HT-29 (cell line): ENCODE data around the gene TMEM8B. TPM values are rescaled to one million over a fixed set of nuclear protein-coding genes. Genes with fewer than 3 reads are reported as not detected.
A peak's percentile ranks its signal among the peaks of the same experiment; 100 is the strongest.
"Not testable (repeated sequence)": the region's sequence is repeated elsewhere in the genome, so short reads cannot be mapped to it uniquely, and the experiment has no call there.

Experiments
- DNase-seq: peaks from one replicate; pipeline ENCODE4 v3.0.0-alpha.2; 2015; ENCODE audit warnings: low spot score
- total RNA-seq: library from RNA; depleted of rRNA; stranded (reverse); fragments of >200 nt; shearing (Covaris generic); gene quantifications from 2 replicates; pipeline ENCODE4 v1.2.3, GENCODE V29; 2014

The TMEM8B gene
- total RNA-seq, 1 experiment from 2014 or later: 4.5 TPM

DNA sequence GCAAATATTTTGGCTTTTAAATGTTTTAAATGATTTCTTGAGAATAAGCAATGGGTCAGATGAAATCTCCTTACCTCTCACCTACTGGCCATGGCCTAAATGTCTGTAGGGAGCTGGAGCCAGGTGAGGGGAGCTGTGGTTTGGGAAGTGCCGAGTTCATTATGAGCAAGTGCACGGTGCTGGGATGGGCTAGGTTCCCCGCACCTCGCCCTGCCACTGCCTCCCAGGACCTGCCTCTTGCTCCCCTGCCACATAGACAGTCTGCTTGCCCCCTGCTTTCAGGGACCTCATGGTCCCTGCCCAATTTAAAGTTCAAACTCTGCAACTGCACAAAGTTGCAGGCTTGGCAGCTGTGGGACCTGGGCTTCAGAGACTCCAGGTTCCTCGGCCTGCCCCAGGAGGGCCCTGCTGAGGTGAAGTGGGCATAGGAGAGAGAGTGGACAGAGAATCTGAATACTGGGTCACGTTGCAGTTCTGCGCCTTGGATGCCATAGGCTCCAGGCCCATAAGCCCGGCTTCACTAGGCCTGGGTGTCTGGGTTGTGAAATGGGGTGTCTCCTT lies 35.7 kb downstream of the TMEM8B start:
- no peak for DNase-seq

DNA sequence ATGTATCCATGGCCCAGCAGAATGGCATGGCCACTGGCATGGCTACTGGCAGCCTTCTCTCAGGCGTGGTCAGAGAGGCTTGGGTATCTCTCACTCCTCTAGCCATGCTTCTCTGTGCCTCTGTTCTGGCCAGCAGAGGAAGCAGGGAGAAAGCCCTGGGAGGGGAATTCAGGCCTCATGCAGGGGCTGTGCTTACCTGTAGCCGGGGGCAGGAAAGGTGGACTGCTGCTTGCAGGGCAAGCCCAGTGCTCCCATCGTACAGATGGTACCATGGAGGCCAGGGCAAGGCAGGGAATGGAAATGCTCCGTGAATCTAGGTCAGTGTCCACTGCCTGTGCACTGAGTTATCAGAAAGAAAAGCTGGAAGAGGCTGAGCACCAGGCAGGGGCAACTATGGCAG lies 38.5 kb downstream of the TMEM8B start:
- no peak for DNase-seq

DNA sequence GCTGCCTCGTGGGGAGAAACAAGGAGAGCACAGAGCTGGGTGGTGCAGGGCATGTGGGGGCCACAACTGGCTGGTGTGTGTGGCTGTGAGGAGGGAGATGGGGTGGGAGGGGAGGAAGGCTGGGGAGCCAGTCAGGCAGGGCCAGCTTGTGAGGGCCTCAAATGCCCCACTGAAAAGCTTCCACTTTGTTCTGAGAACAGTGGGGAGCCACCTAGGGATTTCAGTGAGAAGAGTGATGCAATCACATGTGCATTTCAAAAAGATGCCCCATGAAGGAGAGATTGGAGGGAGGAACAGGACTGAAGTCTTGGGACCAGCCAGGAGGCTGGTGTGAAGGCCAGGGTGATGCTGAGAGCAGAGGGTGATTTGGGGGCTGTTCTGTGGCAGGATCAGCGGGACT lies 39.9 kb downstream of the TMEM8B start:
- no peak for DNase-seq

DNA sequence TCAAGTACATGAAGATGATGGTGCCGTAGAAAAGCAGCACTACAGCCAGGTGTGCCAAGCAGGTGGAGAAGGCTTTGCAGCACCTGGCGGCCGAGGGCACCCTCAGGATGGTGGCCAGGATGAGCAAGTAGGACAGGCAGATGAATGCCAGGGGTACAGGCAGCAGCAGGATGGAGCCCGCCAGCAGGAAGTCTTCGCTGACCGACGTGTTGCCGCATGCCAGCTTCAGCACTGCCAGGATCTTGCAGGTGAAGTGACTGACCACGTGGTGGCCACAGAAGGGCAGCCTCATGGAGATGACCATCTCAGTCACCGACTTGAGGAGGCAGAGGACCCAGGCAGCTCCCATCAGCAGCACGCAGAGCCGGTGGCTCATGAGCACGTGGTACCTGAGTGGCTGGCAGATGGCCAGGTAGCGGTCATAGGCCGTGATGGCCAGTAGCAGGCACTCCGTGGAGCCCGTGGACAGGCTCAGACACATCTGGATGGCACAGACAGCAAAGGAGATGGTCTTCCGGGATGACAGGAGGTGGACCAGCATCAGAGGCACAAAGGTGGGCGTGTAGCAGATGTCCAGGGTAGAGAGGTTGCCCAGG lies 40.7 kb downstream of the TMEM8B start:
- DNase-seq: no peak

DNA sequence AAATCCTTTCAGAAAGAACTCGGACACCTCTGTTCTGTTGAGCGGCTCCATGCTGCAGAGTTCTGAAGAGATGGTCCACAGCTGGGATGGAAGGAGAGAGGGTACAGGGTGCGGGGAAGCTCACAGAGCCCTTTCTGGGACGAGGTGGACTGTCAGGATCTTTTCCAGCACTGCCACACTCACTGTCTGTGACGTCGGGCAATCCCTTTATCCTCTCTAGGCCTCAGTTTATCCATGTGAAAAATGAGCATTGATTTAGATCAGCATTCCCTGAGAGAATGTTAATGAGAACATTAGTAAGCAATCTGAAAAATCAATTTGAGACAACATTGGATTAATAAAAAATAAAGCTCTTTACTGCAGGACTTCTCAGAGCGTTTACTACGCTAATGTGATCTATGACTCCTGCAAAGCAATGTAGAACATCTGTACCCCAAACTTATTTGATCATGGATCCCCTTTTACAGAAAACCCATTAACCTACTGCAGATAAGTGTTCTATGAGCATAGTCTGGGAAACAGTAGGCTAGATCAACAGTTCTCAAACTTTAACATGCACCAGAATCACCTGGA lies 41.4 kb downstream of the TMEM8B start, which contains the start of gene OR13J1:
TSS of gene OR13J1 (minus strand) at position 51 of the 573 bp plus-strand sequence. CDS start at position 51, 0 bp downstream.
- DNase-seq: no peak

DNA sequence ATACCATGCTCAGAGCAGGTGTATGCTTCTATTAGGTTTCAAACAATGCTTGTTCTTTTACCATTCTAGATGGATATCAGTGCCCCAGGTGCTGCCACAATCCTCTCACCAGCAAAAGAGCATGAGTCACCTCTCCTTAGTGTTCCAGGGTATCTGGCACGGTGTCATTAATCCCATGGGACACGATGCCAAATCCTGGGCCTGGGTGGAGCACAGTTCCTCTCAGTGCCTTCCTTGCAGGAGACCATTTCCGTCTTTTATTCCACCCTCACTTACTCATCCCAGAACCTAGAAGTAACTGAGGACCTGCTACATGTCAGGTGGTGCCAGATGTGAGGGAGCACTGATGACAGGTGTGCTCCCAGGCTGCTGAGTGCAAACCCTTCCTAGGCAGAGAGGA lies 42.5 kb downstream of the TMEM8B start:
- DNase-seq: peak; percentile 87

DNA sequence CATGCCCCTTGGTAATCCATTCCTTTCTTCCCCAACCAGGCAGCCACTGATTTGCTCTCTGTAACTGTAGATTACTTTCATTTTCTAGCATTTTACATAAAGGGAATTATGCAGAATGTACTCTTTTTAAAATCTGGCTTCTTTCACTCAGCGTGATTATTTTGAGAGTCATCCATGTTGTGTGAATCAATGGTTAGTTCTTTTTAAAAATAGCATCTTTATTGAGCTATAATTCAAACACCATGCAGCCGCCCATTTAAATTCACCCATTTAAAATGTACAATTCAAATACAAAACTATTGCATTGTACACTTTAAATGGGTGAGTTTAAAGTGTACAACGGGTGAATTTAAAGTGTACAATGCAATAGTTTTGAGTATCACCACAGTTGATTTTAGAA lies 43.5 kb downstream of the TMEM8B start:
- DNase-seq: no peak

DNA sequence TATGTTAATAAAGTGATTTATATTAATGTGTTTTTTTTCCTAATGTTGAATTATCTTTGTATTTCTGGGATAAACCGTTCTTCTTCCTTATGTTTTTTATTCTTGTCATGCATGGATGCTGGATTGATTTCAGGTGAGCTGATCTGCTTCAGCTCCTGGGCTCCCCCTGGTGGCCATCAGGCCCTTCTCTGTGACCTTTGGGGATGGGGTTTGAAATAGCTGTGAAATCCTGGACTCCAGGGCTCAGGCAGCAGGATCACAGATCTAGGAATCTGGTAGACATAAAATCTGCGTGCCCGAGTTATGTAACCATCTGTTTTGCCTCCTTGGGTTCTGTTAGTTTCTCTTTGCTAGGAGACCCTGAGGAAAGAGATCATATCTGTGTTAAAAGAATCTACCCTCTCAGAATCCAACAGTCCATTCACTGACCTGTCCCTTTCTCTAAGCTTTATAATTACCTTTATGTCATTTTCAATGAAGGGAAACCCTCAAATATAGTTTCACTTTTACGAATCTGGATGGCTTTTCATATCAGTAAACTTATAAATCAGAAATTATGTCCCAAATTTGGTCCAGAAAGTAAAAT lies 53.3 kb downstream of the TMEM8B start:
- DNase-seq: peak; percentile 85

DNA sequence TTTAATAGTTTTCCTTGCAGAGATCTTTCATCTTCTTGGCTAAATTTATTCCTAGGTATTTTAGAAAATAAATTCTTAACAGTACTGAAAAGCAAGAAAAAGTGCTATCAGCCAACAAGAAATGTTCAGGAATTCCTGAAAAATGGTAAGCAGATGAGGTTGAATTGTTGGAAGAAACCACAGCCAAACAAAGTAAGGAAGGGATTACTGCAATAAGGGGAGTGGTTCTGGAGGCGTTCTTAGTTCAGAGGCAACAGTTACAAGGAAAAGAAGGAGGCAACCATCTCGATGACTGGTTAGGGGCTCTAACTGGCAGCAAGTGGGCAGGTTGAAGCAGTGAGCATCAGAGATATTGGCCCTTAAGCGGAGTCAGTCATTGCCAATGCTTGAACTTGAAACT lies 54.0 kb downstream of the TMEM8B start:
- DNase-seq: no peak

DNA sequence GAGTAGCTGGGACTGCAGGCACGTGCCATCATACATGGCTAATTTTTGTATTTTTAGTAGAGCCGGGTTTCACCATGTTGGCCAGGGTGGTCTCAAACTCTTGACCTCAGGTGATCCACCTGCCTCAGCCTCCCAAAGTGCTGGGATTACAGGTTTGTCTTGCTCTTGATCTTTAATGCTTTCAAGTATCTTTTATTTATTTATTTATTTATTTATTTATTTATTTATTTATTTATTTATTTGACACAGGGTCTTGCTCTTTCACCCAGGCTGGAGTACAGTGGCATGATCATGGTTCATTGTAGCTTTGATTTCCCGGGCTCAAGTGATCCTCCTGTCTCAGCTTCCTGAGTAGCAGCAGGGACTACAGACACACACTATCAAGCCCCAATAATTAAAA lies 55.9 kb downstream of the TMEM8B start:
- DNase-seq: not testable (repeated sequence)

DNA sequence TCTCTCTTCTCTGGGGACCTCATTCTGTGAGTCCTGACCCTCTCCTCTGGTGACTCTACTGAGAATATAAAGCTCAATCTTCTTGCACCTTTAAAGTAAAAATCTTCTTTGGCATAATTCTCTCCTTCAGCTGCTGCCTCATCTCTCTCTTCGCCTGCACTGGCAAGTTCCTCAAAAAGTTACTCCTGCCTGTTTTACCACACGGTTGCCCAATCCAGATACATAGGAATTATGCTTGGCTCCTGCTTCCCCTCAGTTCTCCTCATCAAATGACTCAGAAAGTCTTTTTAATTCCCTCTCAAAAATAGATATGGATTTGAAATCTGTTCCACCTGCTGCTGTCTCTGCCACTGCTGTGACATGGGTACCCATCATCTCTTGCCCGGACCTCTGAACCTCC lies 62.6 kb downstream of the TMEM8B start:
- no peak for DNase-seq

DNA sequence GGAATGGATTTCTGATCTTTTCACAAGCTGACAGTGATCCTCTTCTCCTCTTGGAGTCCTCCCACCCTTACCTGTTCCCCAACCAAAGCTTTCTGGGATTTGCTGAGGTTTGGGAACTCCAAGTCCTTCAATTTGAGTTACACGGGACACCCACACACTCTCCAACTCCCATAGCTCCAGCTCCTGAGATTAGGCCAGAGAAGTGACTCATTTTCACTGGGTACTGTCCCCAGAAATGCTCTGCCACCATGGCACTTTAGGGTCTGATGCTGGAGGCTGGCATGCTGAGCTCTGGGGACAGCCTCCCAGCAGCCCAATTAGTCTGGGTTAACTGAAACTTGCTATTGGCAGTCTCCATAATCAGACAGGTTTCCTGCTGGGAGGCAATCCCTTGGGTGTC lies 63.0 kb downstream of the TMEM8B start:
- no peak for DNase-seq

DNA sequence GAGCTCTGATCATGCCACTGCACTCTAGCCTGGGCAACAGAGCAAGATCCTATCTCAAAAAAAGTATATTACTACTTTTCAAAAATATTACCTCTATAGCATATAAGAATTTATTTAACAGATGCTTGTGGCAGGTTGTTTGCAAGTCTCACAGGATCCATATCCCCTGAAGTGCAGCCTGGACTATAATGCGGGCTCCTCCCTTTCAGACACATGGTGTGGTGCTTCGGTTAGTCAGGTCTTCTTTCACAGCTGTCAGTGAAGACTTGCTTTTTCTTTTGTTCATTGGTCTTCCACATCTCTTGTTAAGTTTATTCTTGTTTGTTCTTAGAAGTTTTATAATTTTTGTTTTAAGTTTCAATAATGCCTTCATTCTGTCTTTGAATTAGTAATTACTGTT lies 67.5 kb downstream of the TMEM8B start:
- no peak for DNase-seq

DNA sequence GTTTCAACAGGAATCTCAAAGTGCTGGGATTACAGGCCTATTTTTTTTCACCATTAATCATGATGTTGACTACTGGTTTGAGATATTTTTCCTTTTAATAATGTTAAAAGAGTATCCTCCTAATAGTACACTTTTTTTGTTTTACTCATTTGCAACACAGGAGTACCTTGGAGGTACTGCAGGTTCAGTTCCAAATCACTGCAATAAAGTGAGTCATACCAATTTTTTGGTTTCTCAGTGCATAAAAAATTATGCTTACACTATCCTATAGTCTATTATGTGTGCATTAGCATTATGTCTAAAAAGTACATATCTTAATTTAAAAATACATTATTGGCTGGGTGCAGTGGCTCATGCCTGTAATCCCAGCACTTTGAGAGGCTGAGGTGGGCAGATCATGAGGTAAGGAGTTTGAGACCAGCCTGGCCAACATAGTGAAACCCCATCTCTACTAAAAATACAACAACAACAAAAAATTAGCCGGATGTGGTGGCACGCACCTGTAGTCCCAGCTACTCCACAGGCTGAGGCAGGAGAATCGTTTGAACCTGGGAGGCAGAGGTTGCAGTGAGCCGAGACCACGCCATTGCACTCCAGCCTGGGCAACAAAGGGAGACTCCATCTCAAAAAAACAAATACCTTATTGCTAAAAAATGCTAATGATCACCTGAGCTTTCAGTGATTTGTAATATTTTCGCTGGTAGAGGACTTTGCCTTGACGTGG lies 68.5 kb downstream of the TMEM8B start:
- DNase-seq: not testable (repeated sequence)

DNA sequence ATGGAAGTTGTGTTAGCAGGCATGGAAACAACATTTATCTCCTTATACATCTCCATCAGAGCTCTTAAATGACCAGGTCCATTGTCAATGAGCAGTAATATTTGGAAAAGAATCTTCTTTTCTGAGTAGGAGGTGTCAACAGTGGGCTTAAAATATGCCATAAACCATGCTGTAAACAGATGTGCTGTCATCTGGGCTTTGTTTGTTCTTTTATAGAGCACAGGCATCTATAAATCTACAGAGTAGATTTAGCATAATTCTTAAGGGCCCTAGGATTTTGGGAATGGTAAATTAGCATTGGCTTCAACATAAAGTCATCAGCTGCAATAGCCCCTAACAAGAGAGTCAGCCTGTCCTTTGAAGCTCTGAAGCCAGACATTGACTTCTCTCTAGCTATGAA lies 69.3 kb downstream of the TMEM8B start:
- DNase-seq: no peak

DNA sequence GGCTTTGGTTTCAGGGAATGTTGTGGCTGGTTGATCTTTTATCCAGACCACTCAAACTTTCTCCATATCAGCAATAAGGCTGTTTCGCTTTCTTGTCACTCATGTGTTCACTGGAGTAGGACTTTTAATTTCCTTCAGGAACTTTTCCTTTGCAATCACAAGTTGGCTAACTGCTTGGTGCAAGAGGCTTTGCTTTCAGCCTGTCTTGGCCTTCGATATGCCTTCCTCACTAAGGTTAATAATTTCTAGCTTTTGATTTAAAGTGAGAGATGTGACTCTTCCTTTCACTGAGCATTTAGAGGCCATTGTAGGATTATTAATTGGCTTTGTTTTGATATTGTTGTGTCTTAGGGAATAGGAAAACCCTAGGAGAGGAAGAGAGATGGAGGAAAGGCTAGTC lies 70.0 kb downstream of the TMEM8B start:
- no peak for DNase-seq

DNA sequence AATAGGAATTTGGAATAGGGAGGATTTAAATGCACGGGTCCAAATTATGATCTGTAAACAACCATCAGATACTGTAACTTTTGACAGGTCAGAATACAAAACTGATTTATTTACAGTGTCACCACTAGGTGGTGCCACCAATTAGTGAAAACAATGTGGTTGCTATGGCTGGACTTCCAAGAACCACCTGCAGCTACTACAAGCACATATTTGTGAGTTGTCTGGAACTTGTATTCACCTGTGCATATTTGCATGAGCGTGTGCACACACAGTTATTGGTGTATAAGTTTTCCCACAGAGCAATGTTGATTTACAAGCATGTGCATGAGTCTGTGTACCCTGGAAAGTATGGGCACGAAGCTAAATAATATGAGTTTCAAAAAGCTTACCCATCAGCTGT lies 74.0 kb downstream of the TMEM8B start:
- DNase-seq: peak; percentile 89

DNA sequence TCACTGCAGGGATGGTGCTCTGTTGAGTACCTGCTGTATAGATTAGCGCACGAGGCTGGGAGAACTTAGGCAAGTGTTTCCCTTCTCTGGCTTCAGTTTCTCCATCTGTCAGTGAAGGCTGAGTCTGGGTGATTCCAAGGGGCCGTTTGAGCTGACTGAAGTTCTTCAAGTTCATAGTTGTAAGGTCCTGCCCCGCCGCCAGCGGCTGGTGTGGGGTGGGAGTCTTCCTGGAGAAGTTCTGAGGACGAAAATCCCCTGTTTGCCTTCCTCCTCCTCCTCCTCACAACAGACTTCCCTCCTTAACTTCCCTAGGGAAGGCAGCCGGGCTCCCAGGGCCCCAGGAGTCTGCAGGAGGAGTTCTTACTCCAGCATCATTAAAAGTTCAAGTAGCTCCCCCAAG lies 75.3 kb downstream of the TMEM8B start:
- no peak for DNase-seq

DNA sequence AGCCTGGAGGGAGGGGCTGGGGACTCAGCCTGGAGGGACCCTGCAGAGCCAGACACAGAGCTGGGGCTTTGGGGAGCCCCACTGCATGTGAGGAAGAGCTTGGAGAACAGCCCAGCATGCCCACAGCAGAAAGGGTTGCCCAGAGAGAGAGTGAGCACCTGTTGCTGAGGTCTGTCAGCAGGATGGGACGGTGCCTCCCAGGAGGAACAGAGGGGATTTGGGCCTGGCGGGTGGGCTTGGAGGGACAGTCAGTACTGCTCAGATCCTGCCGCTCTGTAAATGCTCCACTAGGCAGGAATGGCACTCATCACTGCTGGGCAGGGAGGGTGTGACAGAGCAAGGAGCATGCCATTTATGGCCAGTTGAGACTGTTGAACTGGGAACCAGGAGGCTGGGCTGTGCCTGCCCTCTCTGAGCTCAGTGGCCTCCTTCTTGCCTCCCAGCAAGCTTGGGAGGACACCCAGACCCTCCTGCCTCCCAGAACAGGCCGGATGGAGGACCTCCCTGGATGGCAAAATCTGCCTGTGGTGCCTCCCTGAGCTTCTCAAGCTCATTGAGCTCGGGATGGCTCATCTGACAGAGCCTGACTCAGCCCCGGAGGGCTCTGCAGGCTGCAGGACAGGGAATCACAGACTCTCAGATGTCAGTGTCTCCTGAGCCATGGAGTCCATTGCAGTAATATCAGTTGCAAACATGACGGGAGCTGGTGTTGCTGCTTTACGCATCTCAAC lies 76.2 kb downstream of the TMEM8B start:
- DNase-seq: no peak

DNA sequence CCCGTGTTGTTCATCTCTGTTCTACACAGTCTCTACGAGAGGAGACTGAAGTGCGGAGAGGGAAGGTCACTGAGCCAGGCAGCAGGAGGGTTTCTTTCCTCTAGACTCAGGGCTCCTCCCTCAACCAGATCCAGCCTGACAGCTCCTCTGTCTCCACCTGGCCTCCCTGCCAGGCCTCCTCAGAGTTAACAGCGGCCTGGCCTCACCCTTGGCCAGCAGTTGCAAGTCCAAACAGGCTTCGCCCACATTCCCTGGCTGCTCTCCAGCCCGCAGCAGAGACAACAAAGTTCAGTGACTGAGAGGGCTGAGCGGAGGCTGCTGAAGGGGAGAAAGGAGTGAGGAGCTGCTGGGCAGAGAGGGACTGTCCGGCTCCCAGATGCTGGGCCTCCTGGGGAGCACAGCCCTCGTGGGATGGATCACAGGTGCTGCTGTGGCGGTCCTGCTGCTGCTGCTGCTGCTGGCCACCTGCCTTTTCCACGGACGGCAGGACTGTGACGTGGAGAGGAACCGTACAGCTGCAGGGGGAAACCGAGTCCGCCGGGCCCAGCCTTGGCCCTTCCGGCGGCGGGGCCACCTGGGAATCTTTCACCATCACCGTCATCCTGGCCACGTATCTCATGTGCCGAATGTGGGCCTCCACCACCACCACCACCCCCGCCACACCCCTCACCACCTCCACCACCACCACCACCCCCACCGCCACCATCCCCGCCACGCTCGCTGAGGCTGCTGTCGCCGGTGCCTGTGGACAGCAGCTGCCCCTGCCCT lies 77.1 kb downstream of the TMEM8B start, which contains the start of gene HRCT1:
TSS of gene HRCT1 (plus strand) at position 291 of the 768 bp plus-strand sequence. CDS start at position 377, 86 bp downstream.
- DNase-seq: peak; percentile 97
